GM12878 (cell line): Measurements from ENCODE around the gene SMAP1. TPM values are rescaled to one million over a fixed set of nuclear protein-coding genes. Genes with fewer than 3 reads are reported as not detected.
A peak's percentile ranks its signal among the peaks of the same experiment; 100 is the strongest.

Source experiments
- ATAC-seq: fragments of 200-7000 bp; cut with Tn5 transposase; 3 replicates; pipeline ENCODE4 v1.9.1; 2020; ENCODE audit warnings: mild to moderate bottlenecking, moderate library complexity
- BruUV-seq: library from RNA; stranded (reverse); fragments of 400-500 nt; replicated peaks from 2 replicates; lab custom pipeline; 2021; lab: Mats Ljungman, UMichigan
- CTCF ChIA-PET: fragments of 300-600 bp; sonication (Branson Sonifier 250); formaldehyde crosslinking; extraction: SDS; loops from one replicate; lab custom pipeline; 2021; ENCODE audit warnings: inconsistent platforms; lab: Yijun Ruan, JAX
- POLR2A ChIA-PET: fragments of 350-600 bp; formaldehyde crosslinking; extraction: SDS; loops from one replicate; lab custom pipeline; 2021; ENCODE audit warnings: inconsistent platforms; lab: Charles Lee
- RAD21 ChIA-PET: fragments of 300-600 bp; sonication (Branson Sonifier 250); formaldehyde crosslinking; loops from one replicate; lab custom pipeline; 2023; ENCODE audit warnings: antibody characterized with exemption; ENCODE audit not compliant: unreplicated experiment; lab: Charles Lee
- SMC1A ChIA-PET: fragments of 300-600 bp; sonication (Branson Sonifier 250); formaldehyde crosslinking; loops from one replicate; lab custom pipeline; 2023; ENCODE audit not compliant: unreplicated experiment, uncharacterized antibody; lab: Charles Lee
- DNase-seq: peaks from one replicate; pipeline ENCODE4 v3.0.0-alpha.2; 2011; ENCODE audit warnings: low read depth, low spot score
- FAIRE-seq: peaks from 3 replicates; lab custom pipeline; 2011; peaks lifted over from hg19 to GRCh38; lab: Jason Lieb, UNC
- H2AFZ ChIP-seq: 2 replicates; pipeline ENCODE4 v1.6.0; 2011; ENCODE audit warnings: low read depth, low read length, control low read depth; ENCODE audit not compliant: control insufficient read depth
- H3K27ac ChIP-seq: 2 replicates; pipeline ENCODE4 v1.5.1; 2011; ENCODE audit warnings: control low read depth; ENCODE audit not compliant: control insufficient read depth, insufficient read depth
- H3K27me3 ChIP-seq, 2 experiments: replicated peaks in 1 of 2; 2 replicates each; pipeline versions ENCODE4 v1.6.0 to v1.6.1; 2011; ENCODE audit warnings: low read length in 1 of 2; ENCODE audit not compliant: control insufficient read depth in 2 of 2, insufficient read depth in 2 of 2
- H3K36me3 ChIP-seq, 2 experiments: 2 replicates each; pipeline ENCODE4 v1.5.1; 2011; ENCODE audit warnings: low read length in 1 of 2; ENCODE audit not compliant: control insufficient read depth in 2 of 2, insufficient read depth in 2 of 2
- H3K4me1 ChIP-seq: 2 replicates; pipeline ENCODE4 v1.6.1; 2011; ENCODE audit warnings: mild to moderate bottlenecking, low read length, moderate library complexity, mixed read lengths; ENCODE audit not compliant: control insufficient read depth, insufficient read depth
- H3K4me2 ChIP-seq: 2 replicates; pipeline ENCODE4 v1.6.0; 2011; ENCODE audit warnings: control low read depth; ENCODE audit not compliant: control insufficient read depth, insufficient read depth
- H3K4me3 ChIP-seq: fragments of 200-600 bp; sonication (generic); 2 replicates; pipeline ENCODE4 v1.5.1; 2016
- H3K79me2 ChIP-seq: 2 replicates; pipeline ENCODE4 v1.6.0; 2011; ENCODE audit warnings: low read length; ENCODE audit not compliant: control insufficient read depth, insufficient read depth
- H3K9ac ChIP-seq: 2 replicates; pipeline ENCODE4 v1.8.0; 2011; ENCODE audit warnings: low read length, control low read depth, mixed read lengths; ENCODE audit not compliant: control insufficient read depth, insufficient read depth
- H3K9me3 ChIP-seq: replicated peaks from 3 replicates; pipeline ENCODE4 v1.5.1; 2011; ENCODE audit warnings: mild to moderate bottlenecking, low read length; ENCODE audit not compliant: control insufficient read depth, insufficient read depth
- H4K20me1 ChIP-seq: 2 replicates; pipeline ENCODE4 v1.6.0; 2011; ENCODE audit not compliant: control insufficient read depth, insufficient read depth
- CEBPB ChIP-seq, 2 experiments: fragments of 150-350 bp in 1 of 2; IDR thresholded peaks; 2 replicates each; pipeline ENCODE4 v1.6.1; 2012 to 2014; ENCODE audit warnings: low read depth in 2 of 2, low read length in 2 of 2, borderline replicate concordance in 1 of 2, inconsistent platforms in 1 of 2
- FOS ChIP-seq: IDR thresholded peaks from 3 replicates; pipeline ENCODE4 v1.6.1; 2011; ENCODE audit warnings: borderline replicate concordance; ENCODE audit not compliant: insufficient read length; ENCODE audit errors: extremely low read depth
- IRF4 ChIP-seq: IDR thresholded peaks from 2 replicates; pipeline ENCODE4 v1.6.1; 2011; ENCODE audit warnings: low read depth, low read length
- JUNB ChIP-seq: IDR thresholded peaks from 2 replicates; pipeline ENCODE4 v1.6.1; 2016; ENCODE audit warnings: antibody characterized with exemption, mild to moderate bottlenecking
- LARP7 ChIP-seq: fragments of 450-650 bp; IDR thresholded peaks from 2 replicates; pipeline ENCODE4 v1.6.1; 2017; ENCODE audit warnings: mild to moderate bottlenecking
- SREBF2 ChIP-seq: IDR thresholded peaks from 2 replicates; pipeline ENCODE4 v1.6.1; 2012; ENCODE audit warnings: mild to moderate bottlenecking, low read length
- STAT3 ChIP-seq: IDR thresholded peaks from 2 replicates; pipeline ENCODE4 v1.6.1; 2011; ENCODE audit warnings: low read depth, low read length, improper control_type of control experiment
- TBL1XR1 ChIP-seq: IDR thresholded peaks from 2 replicates; pipeline ENCODE4 v1.6.1; 2012; ENCODE audit warnings: low read depth, low read length, improper control_type of control experiment
- TCF7 ChIP-seq: IDR thresholded peaks from 2 replicates; pipeline ENCODE4 v1.6.1; 2014; ENCODE audit warnings: antibody characterized with exemption, borderline replicate concordance
- WGBS: methylation state at CpG from one replicate; pipeline ENCODE4 v1.1.6; 2016; ENCODE audit warnings: low lambda C conversion rate; ENCODE audit not compliant: insufficient replicate concordance, insufficient coverage; ENCODE audit errors: missing lambda C conversion rate; 5-methylcytosine and 5-hydroxymethylcytosine counted together
- in situ Hi-C: fragments of 300-500 bp; cut with MboI; formaldehyde crosslinking; loops from 9 replicates; pipeline ENCODE4 v1.14.3; 2018; ENCODE audit warnings: mixed read lengths
- intact Hi-C: fragments of 100-400 bp; cut with micrococcal nuclease; formaldehyde crosslinking; loops from one replicate; pipeline ENCODE4 v1.14.2; 2022; ENCODE audit not compliant: unreplicated experiment
- polyA plus RNA-seq, 11 experiments: library from polyadenylated mRNA; depleted of rRNA in 4 of 11; unstranded in 6 of 11; stranded (reverse) in 5 of 11; fragments of >200 nt; fragmentation: Nextera tagmentation in 4 of 11; fragmentation: Illumina TruSeq in 1 of 11; extraction: Ambion mirVana in 4 of 11; extraction: Trizol in 1 of 11; gene quantifications; 1 replicate in 1 of 11; 2 replicates in 10 of 11; pipeline versions ENCODE4 v1.2.1 to v1.2.3, GENCODE V29; 2011 to 2016; ENCODE audit warnings: inconsistent platforms in 2 of 11, missing spikeins in 2 of 11, low read depth in 1 of 11
- total RNA-seq, 4 experiments: library from RNA; depleted of rRNA in 3 of 4; stranded (reverse); fragments of >200 nt in 3 of 4; fragmentation: Illumina TruSeq in 1 of 4; extraction: Trizol in 1 of 4; gene quantifications; 2 replicates each; pipeline versions ENCODE4 v1.2.1 to v1.2.3, GENCODE V29; 2013 to 2021
- TF ChIP-seq, protein P1 (sequence below): IDR thresholded peaks from 2 replicates; pipeline ENCODE4 v1.6.1; 2012; ENCODE audit warnings: mild to moderate bottlenecking, low read depth, low read length
- TF ChIP-seq, protein P2 (sequence below): fragments of 450-650 bp; IDR thresholded peaks from 2 replicates; pipeline ENCODE4 v1.6.1; 2016; ENCODE audit warnings: mild to moderate bottlenecking

Gene SMAP1
- total and polyA plus RNA-seq, 10 of the 15 experiments (the other 5 are each of a cell fraction or from before 2014, with no cell fraction given), result 13.7 to 33.9 (median 25.3) TPM

DNA sequence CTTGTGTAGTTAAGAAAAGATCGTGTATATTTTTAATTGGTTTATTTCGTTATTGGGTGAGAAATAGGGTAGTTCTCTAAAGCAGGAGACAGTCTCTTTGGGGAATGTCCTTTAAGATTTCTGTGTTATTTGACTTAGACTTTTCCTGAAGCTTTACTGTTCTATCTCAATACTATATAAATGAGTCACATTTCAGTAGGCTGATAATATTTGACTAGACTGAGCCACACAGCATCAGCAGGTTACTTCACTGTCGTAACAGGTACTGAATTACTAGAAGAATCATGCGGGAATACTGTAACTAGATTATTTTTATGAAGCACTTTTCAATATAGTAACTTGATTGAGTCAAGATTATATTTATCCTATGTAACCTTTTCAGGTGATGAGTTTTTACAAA, 1.4 kb downstream of the SMAP1 start:
- POLR2A ChIA-PET, result interaction anchor here (1.7 to 2.6 kb wide), 5 partner anchors 9 to 256 kb away, joined by 6 to 12 read pairs (median 11); partner anchors contain the start of genes FAM135A and SDHAF4

DNA sequence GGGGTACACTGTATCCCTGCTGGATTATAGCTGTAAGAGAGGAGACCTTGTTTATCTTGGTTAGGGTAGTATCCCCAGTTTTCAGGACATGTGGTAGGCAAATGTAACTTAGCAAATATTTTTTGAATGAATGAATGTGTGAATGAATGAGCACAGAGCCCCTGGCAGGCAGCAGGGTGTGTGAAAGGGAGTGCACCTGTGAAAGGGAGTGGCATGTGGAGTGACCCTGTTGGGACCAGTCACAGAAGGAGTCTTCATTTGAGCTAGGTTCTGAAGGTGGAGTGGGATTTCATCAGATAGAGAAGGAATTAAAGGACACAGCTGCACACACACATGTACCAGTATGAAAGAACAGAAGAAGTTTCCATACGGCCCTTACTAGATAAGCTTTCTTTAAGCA, 4.9 kb downstream of the SMAP1 start:
- intact Hi-C loops, result no loop called here
- DNase-seq, result no peak
- Histone ChIP-seq H2AFZ (no peak overlapping the region), H3K9ac (no peak overlapping the region), H4K20me1 (no peaks in the 10 kb centered on the region), H3K36me3 (no peaks in the 10 kb centered on the region), H3K9me3 (no peaks in the 10 kb centered on the region), H3K4me3 (no peak overlapping the region), H3K4me1 (no peaks in the 10 kb centered on the region; the same call in 1 of the 2 replicates), H3K79me2 (peaks cover 42% of the 10 kb centered on the region), H3K4me2 (peak overlapping the region; percentile 54), H3K27me3 (no peaks in the 10 kb centered on the region), H3K27ac (no peak overlapping the region)
- ChIA-PET RAD21 (interaction anchor here (0.6 to 2.4 kb wide), 3 partner anchors 12 to 38 kb away, joined by 5 to 13 read pairs (median 7); no protein-coding TSS in a partner anchor), SMC1A (interaction anchor here (0.7 to 2.4 kb wide), 8 partner anchors 12 to 258 kb away, joined by 3 to 9 read pairs (median 4); no protein-coding TSS in a partner anchor), POLR2A (interaction anchor here (0.7 to 1.8 kb wide), 5 partner anchors 15 to 260 kb away, joined by 3 to 4 read pairs (median 3); partner anchors contain the start of gene SDHAF4), CTCF (interaction anchor here (1.1 to 2.4 kb wide), 7 partner anchors 15 to 362 kb away, joined by 3 to 23 read pairs (median 4); no protein-coding TSS in a partner anchor)
- in situ Hi-C loops, result no loop called here
- BruUV-seq, result no TSS peak
- ATAC-seq, result no peak
- FAIRE-seq, result no peak
- 95% methylated on average over 1 of the region's 1 CpG for WGBS
- TF ChIP-seq SREBF2 (no peak), TBL1XR1 (no peak), TCF7 (no peak), CEBPB (IDR thresholded peaks at IDR 0.05; ENCODE audit: borderline replicate concordance in 1 of 2, low read depth in 2 of 2, low read length in 2 of 2) (no peak), LARP7 (no peak), FOS (no peak), STAT3 (no peak)
- TF ChIP-seq, protein P1, sequence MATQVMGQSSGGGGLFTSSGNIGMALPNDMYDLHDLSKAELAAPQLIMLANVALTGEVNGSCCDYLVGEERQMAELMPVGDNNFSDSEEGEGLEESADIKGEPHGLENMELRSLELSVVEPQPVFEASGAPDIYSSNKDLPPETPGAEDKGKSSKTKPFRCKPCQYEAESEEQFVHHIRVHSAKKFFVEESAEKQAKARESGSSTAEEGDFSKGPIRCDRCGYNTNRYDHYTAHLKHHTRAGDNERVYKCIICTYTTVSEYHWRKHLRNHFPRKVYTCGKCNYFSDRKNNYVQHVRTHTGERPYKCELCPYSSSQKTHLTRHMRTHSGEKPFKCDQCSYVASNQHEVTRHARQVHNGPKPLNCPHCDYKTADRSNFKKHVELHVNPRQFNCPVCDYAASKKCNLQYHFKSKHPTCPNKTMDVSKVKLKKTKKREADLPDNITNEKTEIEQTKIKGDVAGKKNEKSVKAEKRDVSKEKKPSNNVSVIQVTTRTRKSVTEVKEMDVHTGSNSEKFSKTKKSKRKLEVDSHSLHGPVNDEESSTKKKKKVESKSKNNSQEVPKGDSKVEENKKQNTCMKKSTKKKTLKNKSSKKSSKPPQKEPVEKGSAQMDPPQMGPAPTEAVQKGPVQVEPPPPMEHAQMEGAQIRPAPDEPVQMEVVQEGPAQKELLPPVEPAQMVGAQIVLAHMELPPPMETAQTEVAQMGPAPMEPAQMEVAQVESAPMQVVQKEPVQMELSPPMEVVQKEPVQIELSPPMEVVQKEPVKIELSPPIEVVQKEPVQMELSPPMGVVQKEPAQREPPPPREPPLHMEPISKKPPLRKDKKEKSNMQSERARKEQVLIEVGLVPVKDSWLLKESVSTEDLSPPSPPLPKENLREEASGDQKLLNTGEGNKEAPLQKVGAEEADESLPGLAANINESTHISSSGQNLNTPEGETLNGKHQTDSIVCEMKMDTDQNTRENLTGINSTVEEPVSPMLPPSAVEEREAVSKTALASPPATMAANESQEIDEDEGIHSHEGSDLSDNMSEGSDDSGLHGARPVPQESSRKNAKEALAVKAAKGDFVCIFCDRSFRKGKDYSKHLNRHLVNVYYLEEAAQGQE, result no peak
- TF ChIP-seq, protein P2, sequence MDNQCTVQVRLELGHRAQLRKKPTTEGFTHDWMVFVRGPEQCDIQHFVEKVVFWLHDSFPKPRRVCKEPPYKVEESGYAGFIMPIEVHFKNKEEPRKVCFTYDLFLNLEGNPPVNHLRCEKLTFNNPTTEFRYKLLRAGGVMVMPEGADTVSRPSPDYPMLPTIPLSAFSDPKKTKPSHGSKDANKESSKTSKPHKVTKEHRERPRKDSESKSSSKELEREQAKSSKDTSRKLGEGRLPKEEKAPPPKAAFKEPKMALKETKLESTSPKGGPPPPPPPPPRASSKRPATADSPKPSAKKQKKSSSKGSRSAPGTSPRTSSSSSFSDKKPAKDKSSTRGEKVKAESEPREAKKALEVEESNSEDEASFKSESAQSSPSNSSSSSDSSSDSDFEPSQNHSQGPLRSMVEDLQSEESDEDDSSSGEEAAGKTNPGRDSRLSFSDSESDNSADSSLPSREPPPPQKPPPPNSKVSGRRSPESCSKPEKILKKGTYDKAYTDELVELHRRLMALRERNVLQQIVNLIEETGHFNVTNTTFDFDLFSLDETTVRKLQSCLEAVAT, result no peak

More for the DNA sequence above, 1.4 kb downstream of the SMAP1 start:
- 14% methylated on average over 4 of the region's 4 CpGs for WGBS
- H3K36me3 ChIP-seq, result no peaks in the 10 kb centered on the region
- peaks cover 42% of the 10 kb centered on the region for H3K79me2 ChIP-seq
- TF ChIP-seq JUNB (peak; percentile 48), IRF4 (no peak)
- H3K9me3 ChIP-seq, result no peaks in the 10 kb centered on the region
- TSS peak; percentile 52 for BruUV-seq
- no peaks in the 10 kb centered on the region for H4K20me1 ChIP-seq
- ChIA-PET SMC1A (interaction anchor here (0.7 to 5.2 kb wide), 6 partner anchors 16 to 256 kb away, joined by 3 to 40 read pairs (median 6); partner anchors contain the start of genes FAM135A and SDHAF4), RAD21 (no interaction called here), CTCF (interaction anchor here (1.1 to 4.5 kb wide), 7 partner anchors 8 to 300 kb away, joined by 3 to 38 read pairs (median 7); no protein-coding TSS in a partner anchor)
- H3K4me1 ChIP-seq, result peaks cover 4% of the 10 kb centered on the region
- peak; percentile 13 for ATAC-seq
- no peak overlapping the region for H3K9ac ChIP-seq
- peak overlapping the region; percentile 82 for H3K4me2 ChIP-seq
- no peak overlapping the region for H2AFZ ChIP-seq
- peak overlapping the region; percentile 94 for H3K4me3 ChIP-seq
- H3K27me3 ChIP-seq, result no peaks in the 10 kb centered on the region
- H3K27ac ChIP-seq, result no peak overlapping the region
- FAIRE-seq, result no peak
- in situ Hi-C loops, result no loop called here
- intact Hi-C loops, result loop anchor here (2.0 to 5.0 kb wide), 3 partner anchors 18 to 257 kb away; partner anchors contain the start of genes FAM135A and SDHAF4
- no peak for DNase-seq
